Stimulated activated CD8-positive, alpha-beta memory T cell treated with anti-CD3 and anti-CD28 coated beads, Interleukin-12 subunit alpha, Interleukin-12 subunit beta, amount 100 ng/mL, for 24 hours (primary cell): ENCODE results near the gene MED10.

ENCODE experiments used
- DNase-seq: peaks from one replicate; pipeline ENCODE4 v3.0.0-alpha.2; 2020; ENCODE audit errors: extremely low read depth

Gene MED10, protein sequence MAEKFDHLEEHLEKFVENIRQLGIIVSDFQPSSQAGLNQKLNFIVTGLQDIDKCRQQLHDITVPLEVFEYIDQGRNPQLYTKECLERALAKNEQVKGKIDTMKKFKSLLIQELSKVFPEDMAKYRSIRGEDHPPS

DNA sequence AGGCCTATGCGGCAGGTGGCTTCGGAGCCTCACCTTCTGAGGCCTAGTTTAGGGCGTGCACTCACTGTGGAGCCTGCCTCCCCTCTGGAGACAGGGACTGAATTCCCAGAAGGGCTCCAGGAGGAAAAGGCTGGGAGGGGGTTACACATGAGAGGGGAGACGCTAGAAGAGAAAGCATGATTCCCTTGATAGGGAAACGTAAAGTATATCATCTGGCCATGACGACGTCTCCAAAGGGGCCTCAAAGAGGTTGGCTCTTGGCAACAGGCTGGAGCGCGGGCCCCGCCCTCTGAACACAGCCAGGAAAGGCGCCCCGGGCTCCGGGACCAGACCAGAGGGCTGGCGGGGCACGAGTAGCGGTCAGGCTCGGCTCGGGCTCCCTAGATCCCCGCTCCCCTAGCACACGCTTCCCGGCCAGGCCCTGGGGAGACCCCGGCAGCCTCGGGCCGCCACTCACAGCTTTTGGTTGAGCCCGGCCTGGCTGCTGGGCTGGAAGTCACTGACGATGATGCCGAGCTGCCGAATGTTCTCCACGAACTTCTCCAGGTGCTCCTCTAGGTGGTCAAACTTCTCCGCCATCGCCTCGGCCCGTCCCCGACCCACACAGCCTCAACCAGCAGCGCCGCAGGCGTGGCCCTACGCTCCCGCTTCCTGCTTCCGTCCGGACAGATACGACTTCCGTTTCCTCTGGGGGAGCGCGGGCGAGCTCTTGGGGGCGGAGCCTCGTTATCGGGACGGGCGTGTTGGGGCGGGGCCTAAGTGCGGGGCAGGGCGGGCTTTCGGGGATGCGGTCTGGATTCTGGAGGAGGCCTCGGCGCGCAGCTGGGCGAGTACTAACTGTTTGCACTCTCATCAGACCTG is at the start of gene MED10:
TSS of gene MED10 (minus strand) at position 643 of the 861 bp plus-strand sequence. CDS start at position 579, 64 bp downstream.
- peak; percentile 87 for DNase-seq

DNA sequence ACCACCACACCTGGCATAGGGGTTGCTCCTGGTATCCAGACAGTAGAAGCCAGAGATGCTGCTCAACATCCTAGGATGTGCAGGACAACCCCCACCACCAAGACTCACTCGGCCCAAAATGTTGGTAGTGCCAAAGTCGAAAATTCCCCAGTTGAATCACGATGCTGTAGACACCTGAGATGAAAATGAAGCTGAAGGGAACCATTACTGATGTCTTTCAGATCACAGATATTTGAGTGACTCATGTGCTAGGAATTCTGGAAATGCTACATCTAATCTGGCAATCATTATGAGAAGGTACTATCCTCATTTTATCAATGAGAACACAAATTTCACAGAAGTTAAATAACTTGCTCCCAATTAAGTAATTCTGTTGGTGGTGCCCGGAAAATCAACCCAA is 49.3 kb upstream of the MED10 start:
- DNase-seq, result no peak

DNA sequence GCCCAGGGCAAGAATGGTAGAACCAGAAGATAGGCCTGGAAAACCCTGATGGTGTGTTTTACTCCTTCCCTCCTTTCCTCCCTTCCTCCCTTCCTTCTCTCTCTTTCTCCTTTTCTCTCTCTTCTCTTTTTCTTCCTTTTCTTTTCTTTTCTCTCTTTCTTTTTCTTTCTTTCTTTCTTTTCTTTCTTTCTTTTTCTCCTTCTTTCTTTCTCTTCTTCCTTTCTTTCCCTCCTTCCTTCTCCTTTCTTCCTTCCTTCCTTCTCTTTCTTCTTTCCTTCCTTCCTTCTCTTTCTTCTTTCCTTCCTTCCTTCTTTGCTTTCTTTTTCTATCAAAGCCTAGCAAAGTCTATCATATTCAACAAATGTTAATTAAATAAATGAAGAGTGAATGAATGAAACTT is 46.4 kb upstream of the MED10 start:
- DNase-seq, result no peak

DNA sequence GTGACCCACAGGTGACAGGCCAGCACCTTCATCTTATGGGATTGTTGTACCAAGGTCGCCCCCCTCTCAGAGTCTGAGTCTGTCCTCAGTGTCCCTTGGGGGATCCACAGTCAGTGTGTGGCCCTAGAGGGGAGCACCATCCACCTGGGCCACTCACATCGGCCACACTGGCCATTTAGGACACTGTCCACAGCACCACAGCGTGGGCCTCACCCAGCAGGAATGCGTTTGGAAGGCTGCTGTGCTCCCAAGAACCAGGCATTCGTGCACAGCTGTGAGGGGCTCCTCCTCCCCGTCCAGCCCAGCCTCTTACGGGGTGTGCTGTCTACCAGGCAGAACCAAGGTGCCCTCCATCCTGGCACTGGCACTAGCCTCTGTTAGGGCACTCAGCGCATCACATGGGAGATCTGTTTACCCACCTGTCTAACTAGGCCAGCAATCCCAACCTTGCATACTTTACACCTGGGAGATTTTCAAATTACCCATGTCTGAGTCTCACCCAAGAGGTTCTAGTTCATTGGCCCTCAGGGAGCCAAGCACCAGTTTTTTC is 45.8 kb upstream of the MED10 start:
- DNase-seq, result no peak

DNA sequence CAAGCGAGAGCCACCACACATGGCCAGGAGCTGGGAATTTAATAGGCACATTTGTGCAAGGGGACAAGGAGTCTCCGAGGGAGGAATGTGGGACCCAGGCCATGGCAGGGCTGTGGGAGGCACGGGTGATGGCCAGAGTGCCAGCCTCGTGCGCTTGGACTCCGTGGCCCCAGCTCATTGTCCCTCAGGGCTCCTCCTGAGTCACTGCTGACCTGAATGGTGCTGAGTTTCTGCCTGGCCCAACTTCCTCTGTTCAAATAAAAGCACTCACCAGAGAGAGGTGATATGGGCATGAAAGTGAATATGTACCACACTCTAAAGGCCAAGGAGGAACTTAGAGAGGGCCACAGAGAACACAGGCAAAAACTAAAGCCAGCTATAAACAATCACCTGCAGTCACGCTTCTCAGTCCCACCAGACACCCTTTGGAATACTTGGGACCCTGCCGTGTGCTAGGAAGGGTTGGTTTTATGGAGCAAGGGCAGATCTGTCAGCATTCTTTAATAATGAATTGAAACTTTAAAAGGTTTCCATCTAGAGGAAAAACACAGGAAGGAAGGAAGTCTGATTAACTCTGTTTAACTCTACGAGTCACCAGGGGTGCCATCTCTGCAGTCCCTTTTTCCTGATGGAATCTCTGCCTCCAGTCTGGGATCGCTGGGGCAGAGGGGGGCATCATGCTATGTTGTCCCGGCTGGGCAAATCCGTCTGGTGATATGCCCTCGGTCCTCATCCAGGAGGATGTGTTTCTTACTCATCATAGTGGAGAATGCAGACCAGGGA is 45.2 kb upstream of the MED10 start:
- no peak for DNase-seq

DNA sequence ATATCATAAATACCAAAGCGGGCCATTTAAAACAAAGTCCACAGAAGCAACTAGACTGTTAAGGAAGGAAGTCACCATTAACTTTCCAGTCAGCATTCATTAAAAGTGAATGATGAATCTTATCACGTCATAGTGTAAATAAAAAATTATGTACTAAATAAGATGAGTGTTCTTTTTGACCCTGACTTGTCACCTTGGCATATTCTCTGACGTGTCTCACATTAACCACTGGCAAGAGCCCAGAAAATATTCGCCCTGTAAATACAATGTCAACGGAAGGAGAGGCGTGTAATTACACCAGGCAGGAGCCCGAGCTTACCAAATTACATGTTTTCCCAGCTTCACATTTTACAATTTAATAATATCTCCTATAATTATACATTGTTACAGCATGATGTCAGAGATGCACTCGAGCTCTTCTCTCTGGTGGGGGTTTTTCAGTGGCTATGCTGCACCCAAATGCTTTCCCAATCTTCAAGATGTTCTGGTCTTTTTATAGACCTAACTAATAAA is 41.0 kb upstream of the MED10 start:
- DNase-seq, result no peak

DNA sequence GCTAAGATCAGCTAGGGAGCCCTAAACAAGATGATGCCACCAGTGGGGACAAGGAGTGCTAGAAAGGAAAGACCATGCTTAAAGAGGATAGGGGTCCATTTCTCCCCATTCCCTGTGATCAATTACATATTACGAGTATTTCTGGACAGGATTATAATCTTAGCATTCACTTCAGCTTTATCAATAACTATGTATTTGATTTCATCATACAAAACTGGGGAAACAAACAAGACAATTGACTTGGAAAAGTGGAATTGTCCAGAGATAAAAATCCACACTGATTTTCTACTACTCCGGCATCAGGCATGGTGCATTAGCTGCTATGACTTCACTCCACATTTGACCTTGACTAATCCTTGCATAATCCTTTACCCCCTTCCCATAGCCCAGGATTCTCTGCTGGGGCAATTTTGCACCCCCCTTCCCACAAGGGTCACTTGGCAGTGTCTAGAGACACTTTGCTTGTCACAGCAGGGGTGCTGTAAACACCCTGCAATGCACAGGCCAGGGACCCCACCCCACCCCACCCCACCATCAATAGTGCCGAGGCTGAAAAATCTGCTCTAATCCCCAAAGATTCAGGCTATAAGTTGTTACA is 40.4 kb upstream of the MED10 start:
- no peak for DNase-seq

DNA sequence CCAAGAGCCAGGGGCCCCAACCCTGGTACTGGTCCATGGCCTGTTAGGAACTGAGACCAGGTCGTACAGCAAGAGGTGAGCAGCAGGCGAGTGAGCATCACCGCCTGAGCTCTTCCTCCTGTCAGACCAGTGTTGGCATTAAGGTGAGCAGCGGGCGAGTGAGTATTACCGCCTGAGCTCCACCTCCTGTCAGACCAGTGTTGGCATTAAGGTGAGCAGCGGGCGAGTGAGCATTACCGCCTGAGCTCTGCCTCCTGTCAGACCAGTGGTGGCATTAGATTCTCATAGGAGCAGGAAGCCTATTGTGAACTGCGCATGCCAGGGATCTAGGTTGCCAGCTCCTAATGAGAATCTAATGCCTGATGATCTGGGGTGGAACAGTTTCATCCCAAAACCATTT is 39.3 kb upstream of the MED10 start:
- no peak for DNase-seq

DNA sequence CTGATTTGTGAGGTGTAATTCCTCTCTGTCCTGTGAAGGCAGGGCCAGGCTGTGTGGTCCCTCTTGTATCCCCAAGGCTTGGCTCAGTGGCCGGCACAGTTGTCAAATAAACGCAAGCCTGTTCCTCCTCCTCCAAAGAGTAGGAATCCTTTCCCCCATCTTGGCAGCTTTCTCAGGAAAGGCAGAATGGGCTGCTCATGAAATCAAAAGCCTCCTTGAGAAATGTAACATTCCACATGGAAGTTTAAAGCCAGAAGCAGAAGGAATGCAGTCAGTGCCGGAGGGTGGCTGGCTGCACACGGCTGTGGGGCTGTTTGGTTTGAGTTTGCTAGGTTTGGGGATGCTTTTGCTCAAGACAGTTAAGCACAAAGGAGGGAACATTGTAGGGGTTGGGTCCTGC is 34.5 kb upstream of the MED10 start:
- no peak for DNase-seq

DNA sequence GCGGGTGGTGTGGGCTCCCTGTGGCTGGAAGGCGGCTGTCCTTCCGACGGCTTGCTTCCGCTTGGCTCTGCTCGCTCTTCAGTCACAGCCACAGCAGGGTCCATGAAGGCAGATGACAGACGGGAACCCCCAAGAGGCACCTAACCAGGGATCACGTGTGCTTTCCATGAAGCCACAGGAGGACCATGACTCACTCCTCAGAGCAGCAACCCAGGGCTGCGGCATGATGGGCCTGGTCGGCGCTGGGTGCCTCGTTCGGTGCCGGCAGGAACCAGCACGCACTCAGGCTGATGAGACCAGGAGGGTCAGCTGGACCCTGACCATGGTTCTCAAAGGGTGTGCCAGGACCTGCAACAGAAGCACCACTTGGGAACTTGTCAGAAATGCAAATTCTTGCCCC is 32.8 kb upstream of the MED10 start:
- no peak for DNase-seq

DNA sequence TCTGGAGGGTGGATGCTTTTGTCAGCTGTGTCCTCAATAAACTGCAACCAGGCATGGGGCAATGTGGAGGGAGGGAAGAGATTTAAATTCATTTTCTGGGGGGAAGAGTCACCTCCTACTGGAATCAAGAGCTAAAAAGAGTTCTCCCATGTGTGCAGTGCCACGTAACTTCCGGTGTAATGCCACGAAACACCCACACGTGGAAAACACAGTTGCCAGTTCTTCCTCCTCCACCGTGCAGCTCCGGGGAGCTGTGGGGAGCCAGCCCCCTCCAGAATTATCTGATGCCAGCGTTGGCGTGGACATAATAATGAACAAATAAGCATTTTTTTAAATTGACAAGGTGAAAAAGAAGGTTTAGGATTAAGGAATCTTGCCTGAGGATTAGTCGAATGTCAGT is 32.1 kb upstream of the MED10 start:
- DNase-seq, result no peak

DNA sequence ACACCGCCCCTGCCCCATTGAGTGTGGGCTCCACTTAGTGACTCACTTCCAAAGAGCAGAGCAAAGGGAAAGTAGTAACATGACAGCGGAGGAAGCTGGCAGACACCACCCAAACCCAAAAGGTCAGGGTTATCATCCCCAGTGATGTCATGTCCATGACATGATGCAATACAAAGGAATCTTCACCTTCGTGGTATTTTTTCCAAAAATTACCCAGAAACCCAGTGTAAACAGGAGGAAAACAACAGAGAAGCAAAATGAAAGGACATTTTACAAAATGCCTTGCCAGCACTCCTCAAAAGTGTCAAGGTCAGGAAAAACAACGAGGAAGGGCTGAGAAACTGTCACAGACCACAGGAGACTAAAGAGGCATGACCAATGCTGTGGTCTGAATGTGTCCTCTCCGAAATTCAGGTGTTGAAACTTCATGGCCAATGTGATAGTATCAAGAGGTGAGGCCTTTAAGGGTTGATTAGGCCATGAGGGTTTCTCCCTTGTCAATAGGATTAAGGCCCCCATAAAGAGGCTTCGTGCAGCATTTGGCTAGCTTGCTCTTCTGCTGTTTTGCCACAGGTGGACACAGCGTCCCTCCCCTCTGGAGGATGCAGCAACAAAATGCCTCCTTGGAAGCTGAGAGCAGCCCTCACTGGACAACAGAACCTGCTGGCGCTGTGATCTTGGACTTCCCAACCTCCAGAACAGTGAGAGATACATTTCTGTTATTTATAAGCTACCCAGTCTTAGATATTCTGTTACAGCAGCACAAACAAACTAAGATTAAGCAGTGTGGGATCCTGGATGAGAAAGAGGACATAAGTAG is 30.5 kb upstream of the MED10 start:
- DNase-seq, result no peak

DNA sequence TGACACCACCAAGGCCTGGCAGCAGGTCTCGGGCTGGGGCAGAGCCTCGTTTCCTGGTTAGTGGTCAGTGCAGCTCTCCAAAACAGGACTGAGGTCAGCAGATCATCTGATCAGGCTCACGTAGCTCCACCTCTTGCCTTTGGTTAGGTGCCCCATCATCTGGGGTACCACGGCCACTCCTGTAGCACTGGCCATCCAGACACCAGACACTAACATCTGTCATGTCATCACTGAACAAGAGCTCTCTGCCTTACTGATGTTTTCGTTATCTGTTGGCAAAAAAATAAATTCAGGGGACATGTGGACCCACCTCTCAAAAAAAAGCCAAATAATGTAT is 29.9 kb upstream of the MED10 start:
- no peak for DNase-seq

DNA sequence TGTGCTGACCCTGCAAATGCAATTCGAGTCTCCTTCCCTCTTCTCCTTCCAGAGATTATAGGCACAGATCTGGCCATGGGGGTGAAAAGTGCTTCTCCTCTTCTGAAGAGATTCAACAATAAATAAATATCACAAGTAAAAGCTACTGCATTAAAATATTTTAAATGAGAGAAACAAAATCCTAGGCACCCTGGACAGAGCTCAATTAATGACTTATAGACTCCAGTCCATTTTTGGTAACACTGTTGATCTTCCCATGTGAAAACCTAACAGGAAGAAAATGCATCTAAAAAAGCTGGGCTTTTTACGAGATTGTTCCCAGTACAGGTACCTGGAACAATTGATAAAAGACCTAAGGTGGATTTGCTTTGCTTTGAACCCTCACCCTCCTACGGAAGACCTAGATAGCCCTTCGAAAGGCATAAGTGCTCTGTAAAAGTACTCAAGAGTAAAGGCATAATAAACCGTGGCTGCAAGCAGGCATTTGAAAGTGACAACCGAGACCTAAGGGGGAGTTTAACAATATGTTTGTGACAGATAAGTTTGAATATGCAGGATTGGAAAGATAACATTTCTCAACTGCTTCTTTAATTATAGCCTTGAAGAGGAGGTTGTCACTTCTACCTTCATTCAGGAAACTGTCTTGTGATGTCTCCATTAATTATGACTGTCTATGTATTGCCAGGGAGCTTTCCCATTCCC is 29.4 kb upstream of the MED10 start:
- no peak for DNase-seq

DNA sequence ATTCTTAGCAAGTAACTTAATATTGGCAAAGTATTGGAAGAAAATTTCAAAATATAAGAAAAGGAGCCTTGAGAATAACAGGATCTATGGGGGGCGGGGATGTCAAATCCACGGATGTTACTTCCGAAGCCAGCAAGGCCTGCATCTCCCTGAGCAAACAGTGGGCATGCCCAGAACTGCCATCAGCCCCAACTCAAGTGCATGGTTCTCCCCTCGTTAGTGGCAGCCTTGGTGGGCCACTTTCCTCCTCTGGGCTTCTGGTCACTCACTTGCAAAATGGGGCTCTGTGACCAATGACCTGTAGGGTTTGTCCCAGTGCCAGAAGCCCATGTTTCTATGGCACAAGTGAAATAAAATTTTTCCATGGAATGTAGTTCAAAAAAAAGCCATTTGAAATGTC is 27.2 kb upstream of the MED10 start:
- DNase-seq, result no peak

DNA sequence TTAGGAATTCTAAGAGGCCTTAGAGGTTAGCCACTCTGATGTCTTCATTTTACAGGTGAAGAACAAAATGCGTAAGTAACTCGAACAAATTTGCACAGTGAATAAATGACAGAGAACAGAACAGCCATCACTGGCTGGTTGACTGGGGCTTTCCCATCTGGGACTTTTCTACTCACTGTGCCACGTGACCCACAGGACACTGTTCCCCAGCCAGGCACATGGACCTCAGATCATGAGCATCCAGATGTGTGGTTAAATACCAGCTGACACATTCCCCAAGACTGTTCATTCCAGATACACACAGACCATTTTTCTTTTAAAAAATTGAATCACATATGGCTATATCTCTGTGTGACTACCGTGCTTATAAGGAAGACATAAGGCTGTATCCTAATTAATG is 25.8 kb upstream of the MED10 start:
- no peak for DNase-seq

DNA sequence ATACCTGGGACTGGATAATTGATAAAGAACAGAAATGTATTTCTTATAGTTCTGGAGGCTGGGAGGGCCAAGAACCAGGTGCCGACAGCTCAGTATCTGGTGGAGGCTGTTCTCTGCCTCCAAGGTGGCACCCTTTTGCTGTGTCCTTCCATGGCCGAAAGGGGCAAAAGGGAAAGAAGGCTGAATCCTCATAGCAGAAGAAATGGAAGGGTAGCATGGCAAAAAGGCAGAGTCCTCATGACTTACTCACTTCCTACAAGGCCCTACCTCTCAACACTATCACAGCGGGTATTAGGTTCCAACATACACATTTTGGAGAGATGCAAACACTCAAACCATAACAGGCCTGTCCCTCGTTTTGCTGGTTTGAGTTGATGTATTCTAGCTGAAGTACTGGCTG is 25.1 kb upstream of the MED10 start:
- no peak for DNase-seq

DNA sequence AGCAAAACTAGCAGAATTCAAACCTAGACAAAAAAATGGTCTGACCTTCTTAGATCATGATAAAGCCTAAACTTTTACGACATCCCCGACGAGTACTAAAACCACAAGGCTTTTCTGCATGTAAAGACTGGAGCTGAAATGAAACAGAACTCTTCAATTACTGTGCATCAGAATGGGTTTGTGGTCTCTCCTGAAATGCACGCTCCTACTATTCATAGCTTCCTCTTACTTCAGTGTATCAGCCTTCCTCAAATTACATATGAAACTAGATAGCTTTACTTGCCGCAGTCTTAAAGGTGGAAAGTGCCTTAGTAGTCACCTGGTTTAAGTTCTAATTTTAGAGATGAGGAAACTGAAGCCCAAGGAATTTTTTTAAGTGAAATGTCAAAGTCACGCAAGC is 24.6 kb upstream of the MED10 start:
- no peak for DNase-seq

DNA sequence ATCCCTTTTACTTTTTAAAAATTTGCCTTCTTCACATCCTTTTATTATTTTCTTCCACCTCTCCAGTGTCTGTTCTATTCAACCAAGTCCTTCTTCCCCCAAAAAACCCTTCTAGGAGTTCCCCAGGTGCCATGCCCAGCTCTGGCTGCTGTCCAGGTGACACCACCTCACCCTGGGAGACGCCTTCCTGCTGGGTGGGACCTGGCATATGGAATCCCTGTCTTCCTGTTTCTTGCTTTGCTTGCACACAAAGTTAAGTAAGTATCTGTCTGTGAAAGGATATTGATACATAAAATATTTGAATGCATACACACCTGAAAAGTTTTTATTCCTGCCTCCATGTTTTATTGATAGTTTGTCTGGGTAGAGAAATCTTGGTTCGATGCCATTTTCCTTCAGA is 23.1 kb upstream of the MED10 start:
- no peak for DNase-seq
